ENCODE measurements around the gene ZNF276. TPM values are rescaled to one million over a fixed set of nuclear protein-coding genes. Genes with fewer than 3 reads are reported as not detected.
A peak's percentile ranks its signal among the peaks of the same experiment; 100 is the strongest.
"Not testable (repeated sequence)": the region's sequence is repeated elsewhere in the genome, so short reads cannot be mapped to it uniquely, and the experiment has no call there.

ZNF276 gene
- total RNA-seq, 2 donors from 2014 or later = 24.7 to 31.1 TPM

DNA sequence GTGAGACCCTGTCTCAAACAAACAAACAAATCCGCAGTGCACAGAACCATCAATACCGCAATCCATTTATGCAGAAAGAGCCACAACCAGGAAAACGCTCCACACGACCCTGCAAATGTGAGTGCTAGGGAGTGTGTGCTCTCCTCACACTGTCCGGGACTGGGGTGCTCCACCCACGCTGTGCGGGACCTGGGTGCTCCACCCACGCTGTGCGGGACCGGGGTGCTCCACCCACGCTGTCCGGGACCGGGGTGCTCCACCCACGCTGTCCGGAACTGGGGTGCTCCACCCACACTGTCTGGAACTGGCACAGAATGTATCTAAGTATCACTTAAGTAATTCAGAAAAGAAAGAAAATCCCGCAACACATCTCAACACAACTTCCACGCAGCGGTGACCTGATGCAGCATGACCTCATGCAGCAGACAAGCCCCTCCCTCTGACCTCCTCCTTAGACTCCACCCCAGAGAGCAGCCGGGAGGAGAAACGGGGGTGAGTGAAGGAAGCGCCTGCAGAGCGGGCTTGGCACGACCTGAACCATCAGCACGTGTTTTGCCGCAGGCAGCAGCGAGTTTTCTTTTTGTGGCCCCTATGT lies 38.5 kb downstream of the ZNF276 start:
- Mint-ChIP-seq H3K9me3 (no peaks in the 10 kb centered on the region), H3K27ac (peak overlapping the region; percentile 85), H3K27me3 (no peaks in the 10 kb centered on the region), H3K4me1 (peaks cover 13% of the 10 kb centered on the region), H3K36me3 (ENCODE audit: low read depth) (peaks cover 96% of the 10 kb centered on the region), H3K4me3 (peak overlapping the region; percentile 71)
- peak; percentile 44 for ATAC-seq (replicated peaks)

DNA sequence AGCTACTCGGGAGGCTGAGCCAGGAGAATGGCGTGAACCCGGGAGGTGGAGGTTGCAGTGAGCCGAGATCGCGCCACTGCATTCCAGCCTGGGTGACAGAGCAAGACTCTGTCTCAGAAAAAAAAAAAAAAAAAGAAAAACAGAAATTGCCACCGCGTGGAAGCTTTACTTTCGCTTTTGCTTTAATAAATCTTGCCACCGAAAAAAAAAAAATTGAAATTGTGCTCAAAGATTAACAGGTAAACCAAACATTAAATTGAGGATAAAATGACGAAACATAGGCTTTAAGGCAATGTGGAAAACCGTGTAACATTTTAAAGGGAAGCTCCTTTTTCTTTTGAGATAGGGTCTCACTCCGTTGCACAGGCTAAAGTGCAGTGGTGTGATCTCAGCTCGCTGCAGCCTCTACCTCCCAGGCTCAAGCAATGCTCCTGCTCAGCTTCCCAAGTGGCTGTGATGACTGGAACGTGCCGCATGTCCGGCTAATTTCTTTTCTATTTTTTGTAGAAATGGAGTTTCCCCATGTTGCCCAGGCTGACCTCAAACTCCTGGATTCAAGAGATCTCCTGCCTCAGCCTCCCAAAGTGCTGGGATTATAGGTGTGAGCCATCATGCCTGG lies 40.1 kb downstream of the ZNF276 start:
- ATAC-seq (replicated peaks) = no peak
- peaks cover 13% of the 10 kb centered on the region for H3K4me1 Mint-ChIP-seq
- H3K4me3 Mint-ChIP-seq = peak overlapping the region; percentile 71
- no peaks in the 10 kb centered on the region for H3K9me3 Mint-ChIP-seq
- peak overlapping the region; percentile 85 for H3K27ac Mint-ChIP-seq
- H3K36me3 Mint-ChIP-seq (ENCODE audit: low read depth) = peaks cover 86% of the 10 kb centered on the region
- H3K27me3 Mint-ChIP-seq = no peaks in the 10 kb centered on the region

DNA sequence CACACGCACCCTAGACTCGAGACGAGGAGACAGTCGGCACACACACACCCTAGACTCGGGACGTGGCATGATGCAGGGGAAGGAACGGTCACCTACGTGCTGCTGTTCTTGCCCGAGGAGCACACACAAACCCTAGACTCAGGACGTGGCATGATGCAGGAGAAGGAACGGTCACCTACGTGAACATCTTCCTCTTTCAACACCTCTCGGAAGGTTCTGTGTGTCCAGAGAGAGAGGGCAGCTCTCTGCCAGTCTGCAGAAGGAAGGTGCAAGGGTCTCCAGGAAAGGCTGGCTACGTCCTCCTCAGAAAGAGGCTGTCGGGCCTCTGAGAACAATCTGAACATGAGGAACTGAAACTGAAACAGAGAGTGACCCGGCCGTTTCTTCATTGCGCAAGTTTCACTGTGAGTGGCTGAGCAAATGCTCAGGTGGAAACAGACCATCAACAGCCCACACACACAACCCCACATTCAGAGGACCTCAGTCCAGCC lies 43.4 kb downstream of the ZNF276 start:
- Mint-ChIP-seq H3K27ac (peak overlapping the region; percentile 53), H3K27me3 (no peaks in the 10 kb centered on the region), H3K4me1 (peaks cover 13% of the 10 kb centered on the region), H3K36me3 (ENCODE audit: low read depth) (peaks cover 82% of the 10 kb centered on the region), H3K4me3 (peak overlapping the region; percentile 71), H3K9me3 (no peaks in the 10 kb centered on the region)
- peak; percentile 91 for ATAC-seq (replicated peaks)

DNA sequence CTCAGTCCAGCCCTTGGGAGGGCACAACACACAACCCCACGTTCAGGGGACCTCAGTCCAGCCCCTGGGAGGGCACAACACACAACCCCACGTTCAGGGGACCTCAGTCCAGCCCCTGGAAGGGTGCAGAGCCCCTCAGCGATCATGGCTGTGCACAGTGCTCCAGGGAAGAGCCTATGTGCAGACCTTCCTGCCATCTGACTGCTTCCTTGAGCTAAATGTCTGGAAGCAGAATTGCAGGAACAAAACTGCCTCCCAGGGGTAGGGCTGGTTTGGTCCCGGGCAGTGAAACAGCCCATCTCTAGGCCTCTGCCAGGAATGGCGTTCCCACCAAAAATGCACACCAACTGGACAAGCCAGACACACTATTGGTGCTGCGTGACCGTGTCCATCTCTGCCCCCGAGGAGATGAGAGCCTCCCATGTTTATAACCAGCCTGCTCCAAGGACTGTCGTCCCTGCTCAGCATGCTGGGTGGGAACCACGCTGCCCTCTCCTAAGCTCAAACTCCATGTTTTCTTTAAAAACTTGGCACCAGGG lies 44.0 kb downstream of the ZNF276 start:
- ATAC-seq (replicated peaks) = no peak
- peak overlapping the region; percentile 71 for H3K4me3 Mint-ChIP-seq
- H3K27ac Mint-ChIP-seq = peak overlapping the region; percentile 53
- H3K9me3 Mint-ChIP-seq = no peaks in the 10 kb centered on the region
- peaks cover 11% of the 10 kb centered on the region for H3K4me1 Mint-ChIP-seq
- H3K36me3 Mint-ChIP-seq (ENCODE audit: low read depth) = peaks cover 82% of the 10 kb centered on the region
- no peaks in the 10 kb centered on the region for H3K27me3 Mint-ChIP-seq

DNA sequence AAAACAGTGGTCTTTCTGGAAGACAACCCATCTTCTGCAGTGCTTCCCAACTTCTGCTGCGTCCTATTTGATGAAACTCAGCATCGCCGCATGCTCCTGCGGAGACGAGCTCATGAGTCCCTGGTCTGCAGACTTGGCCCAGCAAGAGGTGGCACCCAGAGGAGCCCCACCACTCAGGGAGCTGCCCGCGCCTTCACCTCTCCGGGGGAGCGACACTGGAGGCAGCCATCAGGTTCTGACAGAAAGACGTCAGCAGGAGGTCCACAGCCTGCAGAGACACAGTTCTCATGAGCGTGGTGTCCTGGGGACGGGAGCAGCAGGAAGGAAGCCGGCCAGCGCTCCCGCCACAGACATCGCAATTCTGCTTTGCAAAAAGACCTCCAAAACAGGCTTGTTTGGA lies 49.0 kb downstream of the ZNF276 start:
- no peaks in the 10 kb centered on the region for H3K4me1 Mint-ChIP-seq

DNA sequence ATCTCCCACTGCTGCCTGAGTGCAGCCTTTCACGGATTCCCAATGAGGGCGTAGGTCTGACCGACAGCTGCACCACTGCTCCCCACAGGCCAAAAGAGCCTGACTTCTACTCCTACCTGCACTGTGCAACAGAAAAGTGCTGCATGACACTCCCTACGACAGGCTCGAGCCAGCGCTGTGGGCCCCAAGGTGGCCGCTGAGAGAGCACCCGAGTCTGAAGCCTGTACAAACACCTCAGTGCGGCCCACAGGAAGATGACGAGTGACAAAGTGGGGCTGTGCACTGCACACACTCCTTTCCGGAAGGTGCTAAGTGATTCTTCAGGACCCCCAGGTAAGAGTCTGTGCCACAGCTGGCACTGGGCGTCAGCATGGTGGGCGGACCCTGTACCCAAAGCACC lies 53.9 kb downstream of the ZNF276 start:
- no peaks in the 10 kb centered on the region for H3K27me3 Mint-ChIP-seq
- no peak overlapping the region for H3K4me3 Mint-ChIP-seq
- H3K4me1 Mint-ChIP-seq = no peaks in the 10 kb centered on the region
- no peak overlapping the region for H3K27ac Mint-ChIP-seq
- H3K9me3 Mint-ChIP-seq = no peaks in the 10 kb centered on the region
- no peak for ATAC-seq (replicated peaks)
- H3K36me3 Mint-ChIP-seq (ENCODE audit: low read depth) = peaks cover 84% of the 10 kb centered on the region

More for the DNA sequence above, 49.0 kb downstream of the ZNF276 start:
- H3K27me3 Mint-ChIP-seq = no peaks in the 10 kb centered on the region
- peaks cover 85% of the 10 kb centered on the region for H3K36me3 Mint-ChIP-seq (ENCODE audit: low read depth)
- H3K4me3 Mint-ChIP-seq = no peak overlapping the region
- no peak for ATAC-seq (replicated peaks)
- no peak overlapping the region for H3K27ac Mint-ChIP-seq
- H3K9me3 Mint-ChIP-seq = no peaks in the 10 kb centered on the region

DNA sequence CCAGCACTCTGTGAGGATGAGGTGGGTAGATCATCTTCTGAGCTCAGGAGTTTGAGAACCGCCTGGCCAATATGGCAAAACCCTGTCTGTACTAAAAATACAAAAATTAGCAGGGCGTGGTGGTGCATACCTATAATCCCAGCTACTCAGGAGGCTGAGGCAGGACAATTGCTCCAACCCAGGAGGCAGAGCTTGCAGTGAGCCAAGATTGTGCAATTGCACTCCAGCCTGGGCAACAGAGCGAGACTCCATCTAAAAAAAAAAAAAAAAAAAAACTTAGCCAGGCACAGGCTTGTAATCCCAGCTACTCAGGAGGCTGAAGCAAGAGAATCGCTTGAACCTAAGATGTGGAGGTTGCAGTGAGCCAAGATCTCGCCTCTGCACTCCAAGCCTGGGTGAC lies 56.9 kb downstream of the ZNF276 start:
- not testable (repeated sequence) for ATAC-seq (replicated peaks); H3K4me3 Mint-ChIP-seq; H3K4me1 Mint-ChIP-seq; H3K27me3 Mint-ChIP-seq; H3K27ac Mint-ChIP-seq; H3K9me3 Mint-ChIP-seq
- peaks cover 79% of the 10 kb centered on the region for H3K36me3 Mint-ChIP-seq (ENCODE audit: low read depth)

DNA sequence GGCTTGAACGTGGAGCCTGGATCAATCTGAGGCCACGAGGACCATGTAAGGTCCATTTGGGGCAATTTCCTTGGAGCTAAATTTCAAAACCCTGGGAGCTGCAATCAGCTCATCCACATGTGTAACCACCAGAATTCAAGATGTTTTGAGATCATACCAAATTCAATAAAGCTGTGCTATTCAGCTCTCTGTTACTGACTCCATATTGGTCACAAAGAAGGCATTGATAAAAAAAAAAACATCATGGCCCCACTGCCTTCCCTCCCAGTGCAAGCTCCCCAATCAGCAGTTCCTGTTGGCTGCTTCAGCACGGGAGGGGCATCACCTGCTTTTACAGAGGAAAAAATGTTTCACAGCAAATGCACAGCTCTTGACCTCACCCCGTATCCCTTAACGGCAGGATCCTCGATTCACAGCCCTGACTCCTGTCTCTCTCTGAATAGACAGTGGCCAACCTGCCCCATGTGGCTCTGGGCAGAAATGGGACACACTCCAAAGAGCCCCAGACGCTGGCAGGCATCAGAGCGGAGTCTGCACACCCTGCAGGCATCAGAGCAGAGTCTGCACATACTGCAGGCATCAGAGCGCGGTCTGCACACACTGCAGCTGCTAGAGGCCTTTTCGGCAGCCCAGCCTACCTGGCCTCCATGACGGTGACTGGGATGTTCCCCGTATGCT lies 58.0 kb downstream of the ZNF276 start:
- Mint-ChIP-seq H3K27me3 (no peaks in the 10 kb centered on the region), H3K4me1 (no peaks in the 10 kb centered on the region), H3K4me3 (no peak overlapping the region), H3K36me3 (ENCODE audit: low read depth) (peaks cover 78% of the 10 kb centered on the region), H3K27ac (no peak overlapping the region), H3K9me3 (no peaks in the 10 kb centered on the region)
- no peak for ATAC-seq (replicated peaks)

DNA sequence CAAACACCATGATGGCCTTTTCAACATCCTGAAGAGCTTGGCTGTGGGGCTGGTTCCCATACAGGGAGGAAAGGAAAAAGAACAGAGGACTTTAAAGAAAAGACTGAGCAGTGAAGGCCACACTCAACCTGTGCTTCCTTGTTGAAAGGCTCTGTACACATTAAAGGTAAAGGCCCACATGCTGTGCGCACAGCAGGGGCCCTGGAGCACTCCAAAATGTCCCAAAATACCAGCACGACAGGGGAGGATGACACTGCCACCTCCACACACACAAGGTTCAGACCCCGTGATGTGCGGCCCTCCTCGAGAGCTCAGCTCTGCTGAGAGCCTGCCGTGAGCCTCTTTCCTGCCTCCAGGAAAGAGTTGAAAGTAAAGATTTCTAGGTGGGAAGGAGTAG lies 58.6 kb downstream of the ZNF276 start:
- H3K4me1 Mint-ChIP-seq = no peaks in the 10 kb centered on the region
- no peak overlapping the region for H3K27ac Mint-ChIP-seq
- peaks cover 82% of the 10 kb centered on the region for H3K36me3 Mint-ChIP-seq (ENCODE audit: low read depth)
- no peaks in the 10 kb centered on the region for H3K27me3 Mint-ChIP-seq
- no peak overlapping the region for H3K4me3 Mint-ChIP-seq
- ATAC-seq (replicated peaks) = no peak
- H3K9me3 Mint-ChIP-seq = no peaks in the 10 kb centered on the region

DNA sequence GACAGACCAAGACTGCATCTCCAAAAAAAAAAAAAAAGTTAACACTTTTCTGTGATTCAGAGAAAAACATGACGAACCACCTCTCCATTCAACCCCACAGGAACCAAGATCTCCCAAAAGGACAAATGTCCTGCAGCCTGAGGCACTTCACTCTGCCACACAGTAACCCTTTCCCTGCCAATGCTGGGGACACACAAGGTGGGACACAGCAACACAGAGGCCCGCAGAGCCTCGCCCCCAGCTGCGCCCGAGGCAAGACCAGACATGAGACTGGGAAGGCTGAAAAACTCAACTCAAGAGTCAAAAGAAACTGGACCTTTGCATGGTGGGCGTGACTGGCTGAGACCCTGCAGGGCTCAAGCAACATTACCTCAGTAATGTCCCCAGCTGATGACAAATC lies 61.2 kb downstream of the ZNF276 start:
- Mint-ChIP-seq H3K9me3 (no peaks in the 10 kb centered on the region), H3K27me3 (no peaks in the 10 kb centered on the region), H3K27ac (no peak overlapping the region), H3K36me3 (ENCODE audit: low read depth) (peaks cover 92% of the 10 kb centered on the region), H3K4me3 (no peak overlapping the region), H3K4me1 (peaks cover 13% of the 10 kb centered on the region)
- ATAC-seq (replicated peaks) = no peak

DNA sequence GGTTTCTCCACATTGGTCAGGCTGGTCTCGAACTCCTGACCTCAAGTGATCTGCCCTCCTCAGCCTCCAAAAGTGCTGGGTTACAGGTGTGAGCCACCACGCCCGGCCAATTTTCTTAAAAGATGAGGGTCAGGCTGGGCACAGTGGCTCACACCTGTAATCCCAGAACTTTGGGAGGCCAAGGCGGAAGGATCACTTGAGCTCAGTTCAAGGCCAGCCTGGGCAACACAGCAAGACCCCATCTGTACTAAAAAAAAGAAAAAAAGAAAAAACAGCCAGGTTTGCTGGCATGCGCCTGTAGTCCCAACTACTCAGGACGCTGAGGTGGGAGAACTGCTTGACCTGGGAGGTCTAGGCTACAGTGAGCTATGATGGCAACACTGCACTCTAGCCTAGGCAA lies 62.6 kb downstream of the ZNF276 start:
- not testable (repeated sequence) for ATAC-seq (replicated peaks); H3K27ac Mint-ChIP-seq; H3K9me3 Mint-ChIP-seq; H3K27me3 Mint-ChIP-seq; H3K4me3 Mint-ChIP-seq
- peaks cover 90% of the 10 kb centered on the region for H3K36me3 Mint-ChIP-seq (ENCODE audit: low read depth)
- peaks cover 13% of the 10 kb centered on the region for H3K4me1 Mint-ChIP-seq

DNA sequence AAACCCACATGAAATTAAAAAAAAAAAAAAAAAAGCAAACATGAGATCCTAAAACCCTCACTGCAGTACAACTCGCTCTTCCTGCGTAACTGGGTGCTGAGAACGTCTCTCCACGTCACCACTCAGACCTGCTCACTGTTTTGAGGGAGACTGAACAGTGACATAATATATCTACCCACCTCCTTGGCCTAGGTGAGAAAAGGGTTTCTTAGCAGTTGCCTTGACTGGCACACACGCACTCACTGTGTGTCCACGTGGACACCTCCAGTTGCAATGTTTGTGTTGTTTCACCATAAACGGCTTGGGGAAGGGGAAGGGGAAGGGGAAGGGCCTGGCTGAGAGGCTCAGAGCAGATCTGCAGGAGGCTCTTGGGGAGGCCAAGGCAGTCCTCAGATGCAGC lies 63.1 kb downstream of the ZNF276 start:
- Mint-ChIP-seq H3K4me1 (peaks cover 13% of the 10 kb centered on the region), H3K27ac (peak overlapping the region; percentile 39), H3K9me3 (no peaks in the 10 kb centered on the region), H3K4me3 (peak overlapping the region; percentile 4), H3K36me3 (ENCODE audit: low read depth) (peaks cover 90% of the 10 kb centered on the region), H3K27me3 (no peaks in the 10 kb centered on the region)
- ATAC-seq (replicated peaks) = no peak

DNA sequence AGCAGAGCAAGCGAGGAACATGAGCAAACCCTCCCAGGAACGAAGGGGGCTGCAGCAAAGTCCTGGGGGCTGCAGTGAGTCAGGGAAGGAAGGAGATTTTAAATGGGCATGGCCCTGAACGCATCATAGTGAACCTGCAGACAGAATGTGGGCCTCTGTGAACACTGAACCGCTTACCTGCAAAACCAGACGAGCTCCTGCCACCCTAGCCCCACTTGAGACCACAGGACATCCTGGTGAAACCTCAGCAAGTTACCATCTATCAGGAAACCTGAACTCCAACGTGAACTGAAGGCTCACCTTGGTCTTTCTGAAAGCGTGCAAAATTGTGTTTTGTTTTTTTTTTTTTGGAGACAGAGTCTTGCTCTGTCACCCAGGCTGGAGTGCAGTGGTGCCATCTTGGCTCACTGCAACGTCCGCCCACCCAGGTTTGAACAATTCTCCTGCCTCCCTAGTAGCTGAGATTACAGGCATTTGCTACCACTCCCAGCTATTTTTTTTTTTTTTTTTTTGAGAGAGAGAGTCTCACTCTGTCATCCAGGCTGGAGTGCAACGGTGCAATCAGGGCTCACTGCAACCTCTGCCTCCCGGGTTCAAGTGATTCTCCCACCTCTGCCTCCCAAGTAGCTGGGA lies 64.3 kb downstream of the ZNF276 start:
- H3K27ac Mint-ChIP-seq = peak overlapping the region; percentile 39
- peaks cover 13% of the 10 kb centered on the region for H3K4me1 Mint-ChIP-seq
- no peak for ATAC-seq (replicated peaks)
- peak overlapping the region; percentile 4 for H3K4me3 Mint-ChIP-seq
- H3K9me3 Mint-ChIP-seq = no peaks in the 10 kb centered on the region
- no peaks in the 10 kb centered on the region for H3K27me3 Mint-ChIP-seq
- H3K36me3 Mint-ChIP-seq (ENCODE audit: low read depth) = peaks cover 90% of the 10 kb centered on the region

DNA sequence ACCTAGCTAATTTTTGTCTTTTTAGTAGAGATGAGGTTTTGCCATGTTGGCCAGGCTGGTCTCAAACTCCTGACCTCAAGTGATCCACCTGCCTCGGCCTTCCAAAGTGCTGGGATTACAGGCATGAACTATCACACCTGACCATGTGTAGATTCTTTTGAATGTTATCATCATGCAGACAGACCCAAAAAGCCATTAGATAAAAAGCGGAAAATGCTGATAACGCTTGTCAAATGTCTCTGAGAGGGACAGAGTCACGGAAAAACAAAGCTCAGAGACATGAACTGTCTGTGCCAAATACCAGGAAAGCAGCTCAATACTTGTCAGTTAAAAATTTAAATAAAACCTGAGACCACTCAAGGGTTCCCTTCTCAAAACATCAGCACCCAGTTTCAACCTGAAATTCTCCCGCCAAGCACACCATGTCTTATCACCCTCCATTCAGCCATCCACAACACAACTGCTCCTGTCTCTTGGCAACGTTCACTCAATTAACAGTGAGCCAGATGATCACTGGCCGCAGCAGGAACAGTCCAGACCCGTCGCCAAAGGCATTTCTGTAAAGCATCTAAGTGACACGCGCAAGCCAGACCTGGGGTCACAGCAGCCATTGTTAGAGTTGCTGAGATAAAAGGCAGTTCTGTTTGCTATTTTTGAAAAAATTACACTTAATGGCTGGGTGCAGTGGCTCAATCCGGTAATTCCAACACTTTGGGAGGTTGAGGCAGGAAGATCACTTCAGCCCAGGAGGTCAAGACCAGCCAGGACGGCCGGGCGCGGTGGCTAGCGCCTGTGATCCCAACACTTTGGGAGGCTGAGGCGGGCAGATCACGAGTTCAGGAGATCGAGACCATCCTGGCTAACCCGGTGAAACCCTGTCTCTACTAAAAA lies 65.4 kb downstream of the ZNF276 start:
- H3K4me3 Mint-ChIP-seq = no peak overlapping the region
- ATAC-seq (replicated peaks) = no peak
- no peak overlapping the region for H3K27ac Mint-ChIP-seq
- H3K36me3 Mint-ChIP-seq (ENCODE audit: low read depth) = peaks cover 96% of the 10 kb centered on the region
- H3K9me3 Mint-ChIP-seq = no peaks in the 10 kb centered on the region
- H3K27me3 Mint-ChIP-seq = no peaks in the 10 kb centered on the region
- H3K4me1 Mint-ChIP-seq = peaks cover 13% of the 10 kb centered on the region

Data from activated T-helper 17 cell treated with anti-CD3 and anti-CD28 coated beads, Interleukin-2, amount 50 U/mL, for 72 hours (primary cell).